HCT116 (cell line): ENCODE data around the gene ST6GALNAC2. TPM values are rescaled to one million over a fixed set of nuclear protein-coding genes. Genes with fewer than 3 reads are reported as not detected.
"Not testable (repeated sequence)": the region's sequence is repeated elsewhere in the genome, so short reads cannot be mapped to it uniquely, and the experiment has no call there.

Source experiments
- ATAC-seq: fragments of 200-7000 bp; cut with Tn5 transposase; 2 replicates; pipeline ENCODE4 v1.9.1; 2020; ENCODE audit warnings: mild to moderate bottlenecking, moderate library complexity
- BruUV-seq: library from RNA; stranded (reverse); fragments of 400-500 nt; replicated peaks from 2 replicates; lab custom pipeline; 2021; lab: Mats Ljungman, UMichigan
- CTCF ChIA-PET: fragments of 300-600 bp; sonication (Branson Sonifier 250); formaldehyde crosslinking; loops from one replicate; lab custom pipeline; 2021; ENCODE audit warnings: antibody characterized with exemption; lab: Charles Lee
- POLR2A ChIA-PET: fragments of 300-600, 350-600 bp; sonication (Branson Sonifier 250); formaldehyde crosslinking; loops from one replicate; lab custom pipeline; 2021; ENCODE audit warnings: antibody characterized with exemption; lab: Charles Lee
- RAD21 ChIA-PET, 2 experiments: fragments of 300-600 bp; sonication (Branson Sonifier 250); formaldehyde crosslinking; loops; one replicate each; lab custom pipeline; 2023; ENCODE audit warnings: low total read pairs in 2 of 2; ENCODE audit not compliant: uncharacterized antibody in 2 of 2, unreplicated experiment in 2 of 2, low non-redundant PET in 1 of 2; lab: Charles Lee
- DNase-seq: peaks from one replicate; pipeline ENCODE4 v3.0.0-alpha.2; 2010; ENCODE audit warnings: low read depth, low spot score
- H2AFZ ChIP-seq: fragments of 200-600 bp; shearing (Covaris generic), sonication (generic); 2 replicates; pipeline ENCODE4 v1.6.1; 2017; ENCODE audit warnings: low read depth, mixed run types, mixed read lengths, antibody characterized with exemption, low read length; ENCODE audit not compliant: poor library complexity, severe bottlenecking
- H3K27ac ChIP-seq: 2 replicates; pipeline ENCODE4 v1.5.1; 2012; ENCODE audit warnings: low read depth, low read length
- H3K27me3 ChIP-seq: fragments of 200-600 bp; sonication (generic); 2 replicates; pipeline ENCODE4 v1.6.1; 2016; ENCODE audit warnings: mixed run types, low read length, mixed read lengths; ENCODE audit not compliant: insufficient read depth
- H3K36me3 ChIP-seq, 2 experiments: fragments of 200-500 bp in 1 of 2; fragments of 200-600 bp in 1 of 2; sonication (Bioruptor generic) in 1 of 2; sonication (generic) in 1 of 2; 2 replicates each; pipeline versions ENCODE4 v1.5.1 to v1.6.1; 2014 to 2016; ENCODE audit warnings: low read length in 2 of 2, inconsistent platforms in 1 of 2, mixed read lengths in 1 of 2, mixed run types in 1 of 2; ENCODE audit not compliant: insufficient read depth in 2 of 2, control insufficient read depth in 1 of 2
- H3K4me1 ChIP-seq, 2 experiments: fragments of 200-600 bp in 1 of 2; sonication (generic) in 1 of 2; 2 replicates each; pipeline versions ENCODE4 v1.5.1 to v1.6.1; 2012 to 2017; ENCODE audit warnings: low read length in 2 of 2, inconsistent platforms in 1 of 2, mild to moderate bottlenecking in 1 of 2, mixed read lengths in 1 of 2, mixed run types in 1 of 2, moderate library complexity in 1 of 2; ENCODE audit not compliant: insufficient read depth in 2 of 2, control insufficient read depth in 1 of 2
- H3K4me2 ChIP-seq: fragments of 200-600 bp; sonication (generic); 2 replicates; pipeline ENCODE4 v1.6.1; 2017; ENCODE audit warnings: mixed run types, low read length, mixed read lengths
- H3K4me3 ChIP-seq, 2 experiments: fragments of 200-600 bp in 1 of 2; sonication (generic) in 1 of 2; replicated peaks in 1 of 2; 2 replicates each; pipeline ENCODE4 v1.5.1; 2011 to 2016; ENCODE audit warnings: low read length in 2 of 2, control low read depth in 1 of 2, low read depth in 1 of 2, mild to moderate bottlenecking in 1 of 2, mixed read lengths in 1 of 2, mixed run types in 1 of 2
- H3K79me2 ChIP-seq: fragments of 200-600 bp; sonication (generic); 2 replicates; pipeline ENCODE4 v1.6.1; 2017; ENCODE audit warnings: mild to moderate bottlenecking, mixed run types, low read length, moderate library complexity, mixed read lengths; ENCODE audit not compliant: insufficient read depth
- H3K9ac ChIP-seq: fragments of 200-600 bp; sonication (generic); 2 replicates; pipeline ENCODE4 v1.6.1; 2016; ENCODE audit warnings: low read length, mixed read lengths
- H3K9me2 ChIP-seq: fragments of 200-600 bp; sonication (generic), shearing (Covaris generic); 2 replicates; pipeline ENCODE4 v1.6.1; 2017; ENCODE audit warnings: mixed run types, mild to moderate bottlenecking, moderate library complexity; ENCODE audit not compliant: insufficient read depth
- H3K9me3 ChIP-seq, 2 experiments: fragments of 200-500 bp in 1 of 2; fragments of 200-600 bp in 1 of 2; sonication (Bioruptor generic) in 1 of 2; sonication (generic) in 1 of 2; 2 replicates each; pipeline ENCODE4 v1.6.1; 2014 to 2017; ENCODE audit warnings: low read length in 2 of 2, mixed read lengths in 2 of 2, inconsistent platforms in 1 of 2, low read depth in 1 of 2, mild to moderate bottlenecking in 1 of 2, mixed run types in 1 of 2, moderate library complexity in 1 of 2; ENCODE audit not compliant: control insufficient read depth in 1 of 2, insufficient read depth in 1 of 2
- H4K20me1 ChIP-seq: fragments of 200-600 bp; sonication (generic), shearing (Covaris generic); 2 replicates; pipeline ENCODE4 v1.6.1; 2017; ENCODE audit warnings: mixed run types, mild to moderate bottlenecking, moderate library complexity; ENCODE audit not compliant: insufficient read depth
- CBX3 ChIP-seq: IDR thresholded peaks from 2 replicates; pipeline ENCODE4 v1.6.1; 2012; ENCODE audit warnings: low read depth
- CEBPB ChIP-seq: IDR thresholded peaks from 2 replicates; pipeline ENCODE4 v1.6.1; 2012; ENCODE audit warnings: low read depth
- CTCF ChIP-seq, 3 experiments: fragments of 200-600 bp in 1 of 3; sonication (generic) in 1 of 3; IDR thresholded peaks in 2 of 3; conservative IDR thresholded peaks in 1 of 3; 2 replicates each; pipeline ENCODE4 v1.5.1; 2012 to 2017; ENCODE audit warnings: low read depth in 2 of 3, low read length in 2 of 3, antibody characterized with exemption in 1 of 3, borderline replicate concordance in 1 of 3, control low read depth in 1 of 3, mild to moderate bottlenecking in 1 of 3, mixed read lengths in 1 of 3, mixed run types in 1 of 3, moderate library complexity in 1 of 3; ENCODE audit not compliant: insufficient read depth in 1 of 3
- EGR1 ChIP-seq: IDR thresholded peaks from 2 replicates; pipeline ENCODE4 v1.6.1; 2012; ENCODE audit warnings: low read depth
- ELF1 ChIP-seq: IDR thresholded peaks from 2 replicates; pipeline ENCODE4 v1.6.1; 2012; ENCODE audit warnings: low read depth, borderline replicate concordance
- EZH2 ChIP-seq: fragments of 200-600 bp; sonication (generic); IDR thresholded peaks from 2 replicates; pipeline ENCODE4 v1.6.1; 2017; ENCODE audit warnings: antibody characterized with exemption, mixed run types
- MAX ChIP-seq: IDR thresholded peaks from 2 replicates; pipeline ENCODE4 v1.6.1; 2012
- POLR2A ChIP-seq: IDR thresholded peaks from 2 replicates; pipeline ENCODE4 v1.7.0; 2011; ENCODE audit warnings: borderline replicate concordance; ENCODE audit not compliant: insufficient read depth, insufficient read length; ENCODE audit errors: extremely low read depth
- POLR2AphosphoS5 ChIP-seq: IDR thresholded peaks from 2 replicates; pipeline ENCODE4 v1.6.1; 2011; ENCODE audit warnings: mild to moderate bottlenecking, low read depth, low read length, moderate library complexity
- REST ChIP-seq: IDR thresholded peaks from 2 replicates; pipeline ENCODE4 v1.6.1; 2012; ENCODE audit warnings: low read depth
- SIN3A ChIP-seq: IDR thresholded peaks from 2 replicates; pipeline ENCODE4 v1.6.1; 2012; ENCODE audit warnings: low read depth
- SP1 ChIP-seq: IDR thresholded peaks from 2 replicates; pipeline ENCODE4 v1.6.1; 2012; ENCODE audit warnings: low read depth
- SRF ChIP-seq: IDR thresholded peaks from 2 replicates; pipeline ENCODE4 v1.6.1; 2012; ENCODE audit warnings: low read depth
- TCF7L2 ChIP-seq: IDR thresholded peaks from 2 replicates; pipeline ENCODE4 v1.7.0; 2011; ENCODE audit warnings: borderline replicate concordance, inconsistent platforms; ENCODE audit not compliant: insufficient read depth, insufficient read length; ENCODE audit errors: extremely low read depth
- YY1 ChIP-seq: IDR thresholded peaks from 2 replicates; pipeline ENCODE4 v1.6.1; 2011; ENCODE audit warnings: low read length, low read depth, moderate library complexity, mild to moderate bottlenecking; ENCODE audit not compliant: insufficient replicate concordance; ENCODE audit errors: extremely low read depth
- ZNF274 ChIP-seq: fragments of 200-500 bp; sonication (Bioruptor generic); IDR thresholded peaks from 2 replicates; pipeline ENCODE4 v1.6.1; 2014; ENCODE audit warnings: mild to moderate bottlenecking, low read depth, low read length, inconsistent platforms
- intact Hi-C: fragments of 100-400 bp; cut with micrococcal nuclease; formaldehyde crosslinking; loops from 2 replicates; pipeline ENCODE4 v1.10.0; 2022
- total RNA-seq: library from RNA; stranded (reverse); gene quantifications from one replicate; pipeline ENCODE4 v1.2.1, GENCODE V29; 2021; ENCODE audit not compliant: unreplicated experiment

Gene ST6GALNAC2
- total RNA-seq, 1 experiment from 2014 or later: 14.7 TPM

GRCh38 chr17:76521683-76522082 lies 64.0 kb downstream of the ST6GALNAC2 start:
- POLR2A ChIA-PET, DNase-seq: not testable (repeated sequence)
- CTCF ChIA-PET: interaction anchor here (1.4 to 2.5 kb wide), 2 partner anchors 24 to 55 kb away, joined by 3 to 22 read pairs; partner anchors contain the start of gene AANAT

GRCh38 chr17:76521262-76521661 lies 64.4 kb downstream of the ST6GALNAC2 start:
- TF ChIP-seq REST (no peak), SIN3A (no peak), CTCF (IDR thresholded peaks at IDR 0.05 in 2 of 3, conservative IDR thresholded peaks at IDR 0.05 in 1 of 3; ENCODE audit: borderline replicate concordance in 1 of 3, insufficient read depth in 1 of 3, low read depth in 2 of 3, low read length in 2 of 3) (no peak), YY1 (no peak), SP1 (no peak), SRF (no peak), EZH2 (no peak), POLR2A (no peak), TCF7L2 (no peak), ZNF274 (no peak), CEBPB (no peak), MAX (no peak), POLR2AphosphoS5 (no peak), ELF1 (no peak), CBX3 (no peak), EGR1 (no peak)
- H3K27me3 ChIP-seq: no peaks in the 10 kb centered on the region
- no peaks in the 10 kb centered on the region for H3K36me3 ChIP-seq
- BruUV-seq: no TSS peak
- intact Hi-C loops: no loop called here
- H3K9me2 ChIP-seq: no peaks in the 10 kb centered on the region
- no peak overlapping the region for H3K4me2 ChIP-seq
- ATAC-seq: no peak
- no peak overlapping the region for H3K9ac ChIP-seq
- no peak overlapping the region for H2AFZ ChIP-seq
- H4K20me1 ChIP-seq: no peaks in the 10 kb centered on the region
- no peak for DNase-seq
- POLR2A ChIA-PET: no interaction called here
- H3K4me3 ChIP-seq: no peak overlapping the region
- no peaks in the 10 kb centered on the region for H3K79me2 ChIP-seq
- peaks cover 0 to 20% of the 10 kb centered on the region in 2 experiments; a peak in 3 of 4 replicates for H3K4me1 ChIP-seq
- CTCF ChIA-PET: no interaction called here
- RAD21 ChIA-PET: no interaction called here
- no peak overlapping the region for H3K27ac ChIP-seq
- no peaks in the 10 kb centered on the region for H3K9me3 ChIP-seq

More at GRCh38 chr17:76521683-76522082, 64.0 kb downstream of the ST6GALNAC2 start:
- H3K79me2 ChIP-seq, H4K20me1 ChIP-seq, RAD21 ChIA-PET, H3K27me3 ChIP-seq, H3K27ac ChIP-seq, ATAC-seq, H3K36me3 ChIP-seq, H3K4me3 ChIP-seq, H3K4me2 ChIP-seq, BruUV-seq, H3K9ac ChIP-seq, H3K9me2 ChIP-seq, H3K9me3 ChIP-seq, intact Hi-C loops, H2AFZ ChIP-seq: not testable (repeated sequence)
- H3K4me1 ChIP-seq: peaks cover 0 to 20% of the 10 kb centered on the region in 2 experiments; a peak in 3 of 4 replicates
